NCI-H460 (cell line): Measurements from ENCODE around the gene DNAH3. TPM values are rescaled to one million over a fixed set of nuclear protein-coding genes. Genes with fewer than 3 reads are reported as not detected.
"Not testable (repeated sequence)": the region's sequence is repeated elsewhere in the genome, so short reads cannot be mapped to it uniquely, and the experiment has no call there.

Source experiments
- DNase-seq: peaks from one replicate; pipeline ENCODE4 v3.0.0-alpha.2; 2016; ENCODE audit warnings: low read depth; ENCODE audit errors: extremely low read depth
- total RNA-seq: library from RNA; depleted of rRNA; stranded (reverse); fragments of >200 nt; shearing (Covaris generic); gene quantifications from 2 replicates; pipeline ENCODE4 v1.2.3, GENCODE V29; 2014

The DNAH3 gene
- total RNA-seq, 1 experiment from 2014 or later, result 0.37 TPM

- DNase-seq, result no peak
Measured at GRCh38 chr16:21078563-21078962, 72.1 kb downstream of the DNAH3 start.

- no peak for DNase-seq
Measured at GRCh38 chr16:21076186-21076883, 74.3 kb downstream of the DNAH3 start.

GRCh38 chr16:21075252-21075651 lies 75.4 kb downstream of the DNAH3 start:
- no peak for DNase-seq

GRCh38 chr16:21072976-21073375 lies 77.7 kb downstream of the DNAH3 start:
- DNase-seq, result no peak

GRCh38 chr16:21071741-21072140 lies 78.9 kb downstream of the DNAH3 start:
- DNase-seq, result no peak

- DNase-seq, result no peak
Measured at GRCh38 chr16:21070564-21070963, 80.1 kb downstream of the DNAH3 start.

GRCh38 chr16:21069986-21070385 lies 80.7 kb downstream of the DNAH3 start:
- no peak for DNase-seq

GRCh38 chr16:21064203-21064602 lies 86.4 kb downstream of the DNAH3 start:
- no peak for DNase-seq

GRCh38 chr16:21063314-21063713 lies 87.3 kb downstream of the DNAH3 start:
- DNase-seq, result not testable (repeated sequence)

GRCh38 chr16:21060027-21060510 lies 90.6 kb downstream of the DNAH3 start:
- DNase-seq, result no peak

GRCh38 chr16:21057875-21058274 lies 92.8 kb downstream of the DNAH3 start:
- no peak for DNase-seq

GRCh38 chr16:21056396-21056795 lies 94.2 kb downstream of the DNAH3 start:
- no peak for DNase-seq

GRCh38 chr16:21055738-21056137 lies 94.9 kb downstream of the DNAH3 start:
- not testable (repeated sequence) for DNase-seq

GRCh38 chr16:21053590-21053989 lies 97.1 kb downstream of the DNAH3 start:
- no peak for DNase-seq

GRCh38 chr16:21048091-21048912 lies 102.3 kb downstream of the DNAH3 start:
- DNase-seq, result not testable (repeated sequence)

GRCh38 chr16:21038197-21038596 lies 112.4 kb downstream of the DNAH3 start:
- no peak for DNase-seq

GRCh38 chr16:21037736-21038135 lies 112.9 kb downstream of the DNAH3 start:
- DNase-seq, result no peak

GRCh38 chr16:21037168-21037567 lies 113.5 kb downstream of the DNAH3 start:
- DNase-seq, result no peak

GRCh38 chr16:21036471-21036870 lies 114.2 kb downstream of the DNAH3 start:
- DNase-seq, result no peak

GRCh38 chr16:21033704-21034103 lies 116.9 kb downstream of the DNAH3 start:
- DNase-seq, result no peak

GRCh38 chr16:21033264-21033663 lies 117.4 kb downstream of the DNAH3 start:
- DNase-seq, result no peak

- DNase-seq, result no peak
Measured at GRCh38 chr16:21028728-21029127, 121.9 kb downstream of the DNAH3 start.
